OCI-LY3 (cell line): ENCODE data around the gene OR5K2.

Experiments
- EZH2phosphoT487 ChIP-seq: fragments of 200-600 bp; shearing (Covaris generic); IDR thresholded peaks from 2 replicates; pipeline ENCODE4 v1.6.1; 2018; ENCODE audit warnings: antibody characterized with exemption, mixed run types, low read depth
- TF ChIP-seq, protein P1 (sequence below): fragments of 200-600, 300-600 bp; sonication (generic); IDR thresholded peaks from 2 replicates; pipeline ENCODE4 v1.5.1; 2014; ENCODE audit warnings: antibody characterized with exemption, low read length, low read depth

DNA sequence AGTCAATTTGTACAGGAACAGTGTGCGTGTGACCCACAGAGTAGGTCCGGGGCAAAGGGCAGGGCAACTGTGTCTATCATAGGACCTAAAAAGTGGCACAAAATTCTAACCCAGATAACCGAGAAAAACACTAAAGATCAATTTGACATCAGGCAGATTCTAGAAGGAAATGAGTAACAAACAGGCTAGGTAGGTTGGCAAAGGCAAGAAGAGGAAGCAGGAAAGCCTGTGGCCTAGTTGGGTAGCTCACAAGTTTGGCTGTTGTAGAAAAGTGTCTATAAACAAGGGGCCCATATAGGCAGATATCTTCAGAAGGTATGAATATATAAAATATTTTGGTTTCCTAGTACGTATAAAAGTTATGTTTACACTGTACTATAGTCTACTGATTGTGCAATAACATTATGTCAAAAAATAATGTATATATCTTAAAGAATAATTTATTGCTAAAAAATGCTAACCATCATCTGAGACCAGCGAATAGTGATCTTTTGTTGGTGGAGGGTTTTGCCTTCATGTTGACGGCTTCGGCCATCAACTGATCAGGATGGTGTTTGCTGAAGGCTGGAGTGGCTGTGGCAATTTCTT is 47.8 kb upstream of the OR5K2 start:
- TF ChIP-seq, protein P1, sequence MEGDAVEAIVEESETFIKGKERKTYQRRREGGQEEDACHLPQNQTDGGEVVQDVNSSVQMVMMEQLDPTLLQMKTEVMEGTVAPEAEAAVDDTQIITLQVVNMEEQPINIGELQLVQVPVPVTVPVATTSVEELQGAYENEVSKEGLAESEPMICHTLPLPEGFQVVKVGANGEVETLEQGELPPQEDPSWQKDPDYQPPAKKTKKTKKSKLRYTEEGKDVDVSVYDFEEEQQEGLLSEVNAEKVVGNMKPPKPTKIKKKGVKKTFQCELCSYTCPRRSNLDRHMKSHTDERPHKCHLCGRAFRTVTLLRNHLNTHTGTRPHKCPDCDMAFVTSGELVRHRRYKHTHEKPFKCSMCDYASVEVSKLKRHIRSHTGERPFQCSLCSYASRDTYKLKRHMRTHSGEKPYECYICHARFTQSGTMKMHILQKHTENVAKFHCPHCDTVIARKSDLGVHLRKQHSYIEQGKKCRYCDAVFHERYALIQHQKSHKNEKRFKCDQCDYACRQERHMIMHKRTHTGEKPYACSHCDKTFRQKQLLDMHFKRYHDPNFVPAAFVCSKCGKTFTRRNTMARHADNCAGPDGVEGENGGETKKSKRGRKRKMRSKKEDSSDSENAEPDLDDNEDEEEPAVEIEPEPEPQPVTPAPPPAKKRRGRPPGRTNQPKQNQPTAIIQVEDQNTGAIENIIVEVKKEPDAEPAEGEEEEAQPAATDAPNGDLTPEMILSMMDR = no peak
- no peak for TF ChIP-seq EZH2phosphoT487
